HUES48 (cell line): ENCODE results near the gene MARCHF10.

Source experiments
- H3K27ac ChIP-seq: one replicate; pipeline ENCODE4 v1.7.0; 2013; ENCODE audit warnings: low read depth, low read length, inconsistent platforms
- H3K27me3 ChIP-seq: 2 replicates; pipeline ENCODE4 v1.6.1; 2013; ENCODE audit warnings: mild to moderate bottlenecking, low read length; ENCODE audit not compliant: control insufficient read depth, insufficient read depth
- H3K36me3 ChIP-seq: 2 replicates; pipeline ENCODE4 v1.6.1; 2013; ENCODE audit warnings: low read length; ENCODE audit not compliant: control insufficient read depth, insufficient read depth
- H3K4me1 ChIP-seq: 2 replicates; pipeline ENCODE4 v1.6.1; 2013; ENCODE audit warnings: mild to moderate bottlenecking, low read length; ENCODE audit not compliant: control insufficient read depth, insufficient read depth
- H3K4me3 ChIP-seq: 2 replicates; pipeline ENCODE4 v1.5.1; 2013; ENCODE audit warnings: mild to moderate bottlenecking, low read depth, low read length
- H3K9ac ChIP-seq: 2 replicates; pipeline ENCODE4 v1.6.1; 2013; ENCODE audit warnings: mild to moderate bottlenecking, low read depth, low read length, moderate library complexity
- H3K9me3 ChIP-seq: 2 replicates; pipeline ENCODE4 v1.6.1; 2013; ENCODE audit warnings: low read length; ENCODE audit not compliant: control insufficient read depth, insufficient read depth

MARCHF10 gene

DNA sequence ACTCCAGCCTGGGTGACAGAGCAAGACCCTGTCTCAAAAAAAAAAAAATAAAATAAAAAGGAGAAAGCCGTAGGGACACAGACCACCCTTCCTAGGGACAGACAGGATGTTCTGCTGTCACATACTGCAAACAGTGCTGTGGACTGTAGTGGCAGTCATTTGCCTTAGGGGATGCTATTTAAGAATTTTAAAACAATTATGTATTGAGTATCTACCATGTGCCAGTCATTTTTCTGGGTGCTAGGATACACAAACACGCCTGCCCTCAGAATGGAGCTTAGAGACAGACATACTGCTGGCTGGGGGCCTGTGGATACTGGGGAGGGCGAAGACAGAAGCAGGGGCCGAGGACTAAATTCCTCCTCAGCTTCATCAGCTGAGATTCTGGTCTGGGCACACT lies 135.2 kb downstream of the MARCHF10 start:
- Histone ChIP-seq H3K9ac (no peak overlapping the region), H3K4me1 (no peaks in the 10 kb centered on the region), H3K9me3 (no peaks in the 10 kb centered on the region), H3K36me3 (no peaks in the 10 kb centered on the region; the same call in 1 of the 2 replicates), H3K27ac (no peak overlapping the region), H3K4me3 (no peak overlapping the region), H3K27me3 (no peaks in the 10 kb centered on the region)

DNA sequence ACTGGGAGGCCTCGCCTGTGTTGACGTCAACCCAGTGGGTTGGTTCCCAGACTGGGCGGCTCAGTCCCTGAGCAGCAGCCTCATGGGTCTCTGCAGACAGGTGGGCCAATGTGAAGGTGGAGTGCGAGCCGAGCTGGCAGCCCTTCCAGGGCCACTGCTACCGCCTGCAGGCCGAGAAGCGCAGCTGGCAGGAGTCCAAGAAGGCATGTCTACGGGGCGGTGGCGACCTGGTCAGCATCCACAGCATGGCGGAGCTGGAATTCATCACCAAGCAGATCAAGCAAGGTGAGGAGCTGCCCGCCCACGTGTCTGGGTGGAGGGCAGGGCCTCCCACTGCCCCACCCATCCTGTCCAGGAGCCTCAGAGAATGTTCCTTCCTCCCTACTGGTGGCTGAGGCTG lies 136.6 kb downstream of the MARCHF10 start:
- H3K9me3 ChIP-seq, result no peaks in the 10 kb centered on the region
- no peak overlapping the region for H3K27ac ChIP-seq
- no peak overlapping the region for H3K4me3 ChIP-seq
- no peaks in the 10 kb centered on the region for H3K4me1 ChIP-seq
- no peaks in the 10 kb centered on the region for H3K27me3 ChIP-seq
- no peaks in the 10 kb centered on the region; the same call in 1 of the 2 replicates for H3K36me3 ChIP-seq
- H3K9ac ChIP-seq, result no peak overlapping the region

- Histone ChIP-seq H3K9me3 (no peaks in the 10 kb centered on the region), H3K9ac (no peak overlapping the region), H3K27ac (no peak overlapping the region), H3K4me3 (no peak overlapping the region), H3K27me3 (no peaks in the 10 kb centered on the region), H3K4me1 (no peaks in the 10 kb centered on the region), H3K36me3 (no peaks in the 10 kb centered on the region)
Observed at GRCh38 chr17:62670202-62670821, 137.8 kb downstream of the MARCHF10 start.

GRCh38 chr17:62668091-62668804 lies 139.9 kb downstream of the MARCHF10 start:
- H3K4me3 ChIP-seq, result no peak overlapping the region
- H3K9ac ChIP-seq, result no peak overlapping the region
- no peaks in the 10 kb centered on the region for H3K36me3 ChIP-seq
- no peaks in the 10 kb centered on the region for H3K27me3 ChIP-seq
- H3K4me1 ChIP-seq, result no peaks in the 10 kb centered on the region
- H3K9me3 ChIP-seq, result no peaks in the 10 kb centered on the region
- no peak overlapping the region for H3K27ac ChIP-seq

- Histone ChIP-seq H3K4me1 (no peaks in the 10 kb centered on the region), H3K9ac (no peak overlapping the region), H3K36me3 (no peaks in the 10 kb centered on the region), H3K27ac (no peak overlapping the region), H3K9me3 (no peaks in the 10 kb centered on the region), H3K4me3 (no peak overlapping the region), H3K27me3 (no peaks in the 10 kb centered on the region)
Observed at GRCh38 chr17:62666801-62667591, 141.1 kb downstream of the MARCHF10 start.

DNA sequence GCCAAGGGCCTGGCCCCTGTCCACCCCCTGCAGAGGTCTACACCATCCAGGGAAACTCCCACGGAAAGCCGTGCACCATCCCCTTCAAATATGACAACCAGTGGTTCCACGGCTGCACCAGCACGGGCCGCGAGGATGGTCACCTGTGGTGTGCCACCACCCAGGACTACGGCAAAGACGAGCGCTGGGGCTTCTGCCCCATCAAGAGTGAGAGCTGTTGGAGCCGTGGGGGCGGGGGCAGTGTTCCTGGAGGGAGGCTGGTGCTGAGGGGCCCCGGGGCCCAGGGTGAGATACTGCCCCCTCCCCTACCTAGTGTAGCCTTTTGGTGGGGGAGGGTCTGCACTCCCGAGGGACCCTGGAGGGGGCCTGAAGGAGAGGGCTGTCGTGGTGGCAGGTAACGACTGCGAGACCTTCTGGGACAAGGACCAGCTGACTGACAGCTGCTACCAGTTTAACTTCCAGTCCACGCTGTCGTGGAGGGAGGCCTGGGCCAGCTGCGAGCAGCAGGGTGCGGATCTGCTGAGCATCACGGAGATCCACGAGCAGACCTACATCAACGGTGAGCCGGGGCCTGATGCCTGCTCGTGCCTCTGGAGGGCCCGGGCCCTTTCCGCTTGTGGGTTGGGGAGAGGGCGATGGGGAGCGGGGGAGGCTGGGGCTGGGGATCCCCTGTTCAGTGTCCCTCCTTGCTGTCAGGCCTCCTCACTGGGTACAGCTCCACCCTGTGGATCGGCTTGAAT lies 141.9 kb downstream of the MARCHF10 start:
- H3K4me1 ChIP-seq, result no peaks in the 10 kb centered on the region
- no peaks in the 10 kb centered on the region for H3K36me3 ChIP-seq
- H3K27ac ChIP-seq, result no peak overlapping the region
- no peaks in the 10 kb centered on the region for H3K27me3 ChIP-seq
- H3K4me3 ChIP-seq, result no peak overlapping the region
- no peaks in the 10 kb centered on the region for H3K9me3 ChIP-seq
- no peak overlapping the region for H3K9ac ChIP-seq

- Histone ChIP-seq H3K36me3 (no peaks in the 10 kb centered on the region), H3K9me3 (no peaks in the 10 kb centered on the region), H3K9ac (no peak overlapping the region), H3K27me3 (no peaks in the 10 kb centered on the region), H3K4me1 (no peaks in the 10 kb centered on the region), H3K27ac (no peak overlapping the region), H3K4me3 (no peak overlapping the region)
Observed at GRCh38 chr17:62665599-62665998, 142.5 kb downstream of the MARCHF10 start.

GRCh38 chr17:62664336-62665120 lies 143.6 kb downstream of the MARCHF10 start:
- no peak overlapping the region for H3K27ac ChIP-seq
- no peaks in the 10 kb centered on the region for H3K36me3 ChIP-seq
- H3K4me3 ChIP-seq, result no peak overlapping the region
- no peaks in the 10 kb centered on the region for H3K4me1 ChIP-seq
- H3K9ac ChIP-seq, result no peak overlapping the region
- no peaks in the 10 kb centered on the region for H3K27me3 ChIP-seq
- no peaks in the 10 kb centered on the region for H3K9me3 ChIP-seq

DNA sequence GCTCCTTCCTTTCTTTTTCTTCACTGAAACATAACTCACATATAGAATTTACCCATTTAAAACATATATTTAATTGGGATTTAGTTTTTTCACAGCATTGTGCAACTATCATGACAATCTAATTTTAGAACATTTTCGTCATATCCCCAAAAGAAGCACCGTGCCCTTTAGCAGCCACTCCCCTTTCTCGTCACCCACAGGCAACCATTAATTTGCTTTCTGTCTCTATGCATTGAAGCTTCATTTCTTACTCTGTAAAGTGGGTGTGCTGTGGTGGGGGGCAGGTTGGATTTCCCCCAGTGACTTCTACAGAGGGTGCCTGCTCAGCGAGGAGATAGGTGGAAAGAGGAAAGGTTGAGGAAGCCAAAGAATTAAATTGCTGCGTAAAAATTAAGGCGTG lies 144.8 kb downstream of the MARCHF10 start:
- Histone ChIP-seq H3K36me3 (no peaks in the 10 kb centered on the region), H3K27me3 (no peaks in the 10 kb centered on the region), H3K4me3 (no peak overlapping the region)

GRCh38 chr17:62662855-62663254 lies 145.3 kb downstream of the MARCHF10 start:
- H3K9ac ChIP-seq, result no peak overlapping the region
- no peaks in the 10 kb centered on the region for H3K4me1 ChIP-seq
- H3K27me3 ChIP-seq, result no peaks in the 10 kb centered on the region
- no peaks in the 10 kb centered on the region for H3K36me3 ChIP-seq
- H3K4me3 ChIP-seq, result no peak overlapping the region
- H3K9me3 ChIP-seq, result no peaks in the 10 kb centered on the region
- H3K27ac ChIP-seq, result no peak overlapping the region

More for the DNA sequence above, 144.8 kb downstream of the MARCHF10 start:
- H3K9ac ChIP-seq, result no peak overlapping the region
- H3K4me1 ChIP-seq, result no peaks in the 10 kb centered on the region
- H3K27ac ChIP-seq, result no peak overlapping the region
- H3K9me3 ChIP-seq, result no peaks in the 10 kb centered on the region
